Measurements from ENCODE around the gene SDSL. TPM values are rescaled to one million over a fixed set of nuclear protein-coding genes. Genes with fewer than 3 reads are reported as not detected.

SDSL gene
- total RNA-seq, 1 donor from 2014 or later, result 3.1 TPM

DNA sequence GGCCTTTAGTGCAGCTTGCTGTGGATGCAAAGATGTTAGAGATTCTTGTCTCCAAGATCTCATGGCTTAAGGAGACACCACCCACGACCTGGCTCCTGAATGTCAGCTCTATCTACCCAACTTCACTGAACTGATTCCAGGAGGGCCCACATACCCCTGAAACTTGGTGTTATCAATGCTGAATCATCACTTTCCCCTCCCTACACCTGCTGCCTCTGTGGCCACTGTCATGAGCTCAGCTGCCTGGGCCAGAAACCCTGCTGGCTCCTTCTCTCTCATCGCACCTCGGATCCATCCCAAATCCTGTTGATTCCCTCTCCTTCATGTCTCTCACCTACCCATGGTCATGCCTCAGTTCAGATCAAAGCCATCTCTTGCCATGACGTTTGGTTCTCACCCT is 64.5 kb downstream of the SDSL start:
- H4K20me1 ChIP-seq (ENCODE audit: low read depth), result peaks cover 58% of the 10 kb centered on the region
- peaks cover 49% of the 10 kb centered on the region for H3K4me1 ChIP-seq
- TF ChIP-seq, protein P1, sequence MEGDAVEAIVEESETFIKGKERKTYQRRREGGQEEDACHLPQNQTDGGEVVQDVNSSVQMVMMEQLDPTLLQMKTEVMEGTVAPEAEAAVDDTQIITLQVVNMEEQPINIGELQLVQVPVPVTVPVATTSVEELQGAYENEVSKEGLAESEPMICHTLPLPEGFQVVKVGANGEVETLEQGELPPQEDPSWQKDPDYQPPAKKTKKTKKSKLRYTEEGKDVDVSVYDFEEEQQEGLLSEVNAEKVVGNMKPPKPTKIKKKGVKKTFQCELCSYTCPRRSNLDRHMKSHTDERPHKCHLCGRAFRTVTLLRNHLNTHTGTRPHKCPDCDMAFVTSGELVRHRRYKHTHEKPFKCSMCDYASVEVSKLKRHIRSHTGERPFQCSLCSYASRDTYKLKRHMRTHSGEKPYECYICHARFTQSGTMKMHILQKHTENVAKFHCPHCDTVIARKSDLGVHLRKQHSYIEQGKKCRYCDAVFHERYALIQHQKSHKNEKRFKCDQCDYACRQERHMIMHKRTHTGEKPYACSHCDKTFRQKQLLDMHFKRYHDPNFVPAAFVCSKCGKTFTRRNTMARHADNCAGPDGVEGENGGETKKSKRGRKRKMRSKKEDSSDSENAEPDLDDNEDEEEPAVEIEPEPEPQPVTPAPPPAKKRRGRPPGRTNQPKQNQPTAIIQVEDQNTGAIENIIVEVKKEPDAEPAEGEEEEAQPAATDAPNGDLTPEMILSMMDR (IDR thresholded peaks at IDR 0.05), result no peak
- TF ChIP-seq EZH2 (IDR thresholded peaks at IDR 0.05), result no peak
- TF ChIP-seq EZH2phosphoT487 (IDR thresholded peaks at IDR 0.05), result no peak
- no peak overlapping the region for H3K27ac ChIP-seq
- H3K4me3 ChIP-seq, result no peak overlapping the region
- H3K36me3 ChIP-seq, result no peaks in the 10 kb centered on the region
- H3K9ac ChIP-seq, result no peak overlapping the region
- peaks cover 2% of the 10 kb centered on the region for H3K9me3 ChIP-seq (ENCODE audit: low read depth)
- no peak overlapping the region for H2AFZ ChIP-seq (replicated peaks)
- peaks cover 37% of the 10 kb centered on the region for H3K79me2 ChIP-seq (ENCODE audit: low read depth)
- H3F3A ChIP-seq (ENCODE audit: low read depth), result peaks cover 41% of the 10 kb centered on the region
- Mint-ChIP-seq H3K27ac (no peak overlapping the region), H3K4me3 (no peak overlapping the region), H3K36me3 (no peaks in the 10 kb centered on the region), H3K27me3 (ENCODE audit: insufficient read depth, low read depth) (peaks cover 29% of the 10 kb centered on the region), H3K4me1 (peaks cover 5% of the 10 kb centered on the region), H3K9me3 (peaks cover 9% of the 10 kb centered on the region)
- H3K4me2 ChIP-seq, result no peak overlapping the region
- no peak for DNase-seq (ENCODE audit: low spot score)
- H3K27me3 ChIP-seq, result no peaks in the 10 kb centered on the region

Other genes with a start within 250 kb of the SDSL start
- gene DDX54, start 236.9 kb upstream of the SDSL start, total RNA-seq (ENCODE audit: low replicate concordance), result 36.9 and 72.9 TPM in 2 replicates
- gene RITA1, start 236.7 kb upstream of the SDSL start, total RNA-seq (ENCODE audit: low replicate concordance), result 13.7 and 22.5 TPM in 2 replicates
- 12.2 and 19.1 TPM in 2 replicates for gene TPCN1, start 200.9 kb upstream of the SDSL start, total RNA-seq (ENCODE audit: low replicate concordance)
- gene SLC8B1, start 87.3 kb upstream of the SDSL start, total RNA-seq (ENCODE audit: low replicate concordance), result 3.0 and 7.5 TPM in 2 replicates
- gene PLBD2, start 63.8 kb upstream of the SDSL start, total RNA-seq (ENCODE audit: low replicate concordance), result 4.9 and 12.0 TPM in 2 replicates
- gene SDS, start 18.5 kb upstream of the SDSL start, total RNA-seq (ENCODE audit: low replicate concordance), result 0.74 TPM in 1 of 2 replicates, not detected in the other
- gene LHX5, start 49.5 kb downstream of the SDSL start, total RNA-seq (ENCODE audit: low replicate concordance), result 48.4 and 98.7 TPM in 2 replicates

Measured in neural progenitor cell (in vitro differentiated cells).